Right atrium auricular region (tissue), 2 donors: ENCODE results near the gene NQO2. TPM values are rescaled to one million over a fixed set of nuclear protein-coding genes. Genes with fewer than 3 reads are reported as not detected.

Source experiments
- DNase-seq: peaks from one replicate; pipeline ENCODE4 v3.0.0-alpha.2; 2019; ENCODE audit warnings: low spot score
- H3K27ac ChIP-seq, 2 donors: fragments of 200-600 bp; sonication (generic); 1 replicate in 1 of 2; 2 replicates in 1 of 2; pipeline ENCODE4 v1.5.1; 2016 to 2019
- H3K27me3 ChIP-seq, 2 donors: fragments of 200-600 bp; sonication (generic); one replicate each; pipeline versions ENCODE4 v1.5.1 to v1.6.0; 2017 to 2019
- H3K36me3 ChIP-seq: fragments of 200-600 bp; sonication (generic); one replicate; pipeline ENCODE4 v1.5.1; 2016
- H3K4me1 ChIP-seq, 2 donors: fragments of 200-600 bp; sonication (generic); one replicate each; pipeline versions ENCODE4 v1.5.1 to v1.6.0; 2017 to 2019
- H3K4me3 ChIP-seq, 2 donors: fragments of 200-600 bp; sonication (generic); 1 replicate in 1 of 2; 2 replicates in 1 of 2; pipeline ENCODE4 v1.5.1; 2017 to 2019; ENCODE audit warnings: mild to moderate bottlenecking in 1 of 2, moderate library complexity in 1 of 2
- H3K9me3 ChIP-seq, 2 donors: fragments of 200-600 bp; sonication (generic); one replicate each; pipeline ENCODE4 v1.5.1; 2019
- total RNA-seq, 2 donors: library from RNA; depleted of rRNA; stranded (reverse); fragments of >200 nt; gene quantifications; one replicate each; pipeline ENCODE4 v1.1.0, GENCODE V29; 2016
- TF ChIP-seq, protein P1 (sequence below), 2 donors: fragments of 200-600 bp; sonication (generic); IDR thresholded peaks; one replicate each; pipeline ENCODE4 v1.5.1; 2019; ENCODE audit warnings: antibody characterized with exemption in 2 of 2

Gene NQO2
- total RNA-seq, 2 donors from 2014 or later, result 37.6 to 68.1 TPM

- H3K9me3 ChIP-seq, result peaks cover 0 to 17% of the 10 kb centered on the region in 2 donors
- no peak for DNase-seq
- H3K27ac ChIP-seq, result no peak overlapping the region
- H3K27me3 ChIP-seq, result no peaks in the 10 kb centered on the region
- no peak overlapping the region for H3K4me3 ChIP-seq
- no peaks in the 10 kb centered on the region for H3K4me1 ChIP-seq
- peaks cover 83% of the 10 kb centered on the region for H3K36me3 ChIP-seq
- TF ChIP-seq, protein P1, sequence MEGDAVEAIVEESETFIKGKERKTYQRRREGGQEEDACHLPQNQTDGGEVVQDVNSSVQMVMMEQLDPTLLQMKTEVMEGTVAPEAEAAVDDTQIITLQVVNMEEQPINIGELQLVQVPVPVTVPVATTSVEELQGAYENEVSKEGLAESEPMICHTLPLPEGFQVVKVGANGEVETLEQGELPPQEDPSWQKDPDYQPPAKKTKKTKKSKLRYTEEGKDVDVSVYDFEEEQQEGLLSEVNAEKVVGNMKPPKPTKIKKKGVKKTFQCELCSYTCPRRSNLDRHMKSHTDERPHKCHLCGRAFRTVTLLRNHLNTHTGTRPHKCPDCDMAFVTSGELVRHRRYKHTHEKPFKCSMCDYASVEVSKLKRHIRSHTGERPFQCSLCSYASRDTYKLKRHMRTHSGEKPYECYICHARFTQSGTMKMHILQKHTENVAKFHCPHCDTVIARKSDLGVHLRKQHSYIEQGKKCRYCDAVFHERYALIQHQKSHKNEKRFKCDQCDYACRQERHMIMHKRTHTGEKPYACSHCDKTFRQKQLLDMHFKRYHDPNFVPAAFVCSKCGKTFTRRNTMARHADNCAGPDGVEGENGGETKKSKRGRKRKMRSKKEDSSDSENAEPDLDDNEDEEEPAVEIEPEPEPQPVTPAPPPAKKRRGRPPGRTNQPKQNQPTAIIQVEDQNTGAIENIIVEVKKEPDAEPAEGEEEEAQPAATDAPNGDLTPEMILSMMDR (IDR thresholded peaks at IDR 0.05), result no peak
Observed at GRCh38 chr6:3009930-3010329, 10.2 kb downstream of the NQO2 start.

GRCh38 chr6:3011158-3011557 is 11.5 kb downstream of the NQO2 start:
- Histone ChIP-seq H3K36me3 (peaks cover 84% of the 10 kb centered on the region), H3K4me3 (no peak overlapping the region), H3K9me3 (peaks cover 0 to 17% of the 10 kb centered on the region in 2 donors), H3K27ac (no peak overlapping the region), H3K27me3 (no peaks in the 10 kb centered on the region), H3K4me1 (no peaks in the 10 kb centered on the region)
- TF ChIP-seq, protein P1 (IDR thresholded peaks at IDR 0.05), result no peak
- no peak for DNase-seq

- no peak for DNase-seq
Observed at GRCh38 chr6:3011592-3011991, 11.9 kb downstream of the NQO2 start.

GRCh38 chr6:3013486-3013885 is 13.8 kb downstream of the NQO2 start:
- H3K27me3 ChIP-seq, result no peaks in the 10 kb centered on the region
- peaks cover 87% of the 10 kb centered on the region for H3K36me3 ChIP-seq
- peaks cover 0 to 17% of the 10 kb centered on the region in 2 donors for H3K9me3 ChIP-seq
- TF ChIP-seq, protein P1 (IDR thresholded peaks at IDR 0.05), result no peak
- H3K27ac ChIP-seq, result no peak overlapping the region
- H3K4me1 ChIP-seq, result no peaks in the 10 kb centered on the region
- no peak overlapping the region for H3K4me3 ChIP-seq
- DNase-seq, result peak; percentile 57

More at GRCh38 chr6:3011592-3011991, 11.9 kb downstream of the NQO2 start:
- H3K9me3 ChIP-seq, result peaks cover 0 to 17% of the 10 kb centered on the region in 2 donors
- H3K27me3 ChIP-seq, result no peaks in the 10 kb centered on the region
- TF ChIP-seq, protein P1 (IDR thresholded peaks at IDR 0.05), result no peak
- H3K4me1 ChIP-seq, result no peaks in the 10 kb centered on the region
- H3K36me3 ChIP-seq, result peaks cover 82% of the 10 kb centered on the region
- no peak overlapping the region for H3K27ac ChIP-seq
- H3K4me3 ChIP-seq, result no peak overlapping the region

DNA sequence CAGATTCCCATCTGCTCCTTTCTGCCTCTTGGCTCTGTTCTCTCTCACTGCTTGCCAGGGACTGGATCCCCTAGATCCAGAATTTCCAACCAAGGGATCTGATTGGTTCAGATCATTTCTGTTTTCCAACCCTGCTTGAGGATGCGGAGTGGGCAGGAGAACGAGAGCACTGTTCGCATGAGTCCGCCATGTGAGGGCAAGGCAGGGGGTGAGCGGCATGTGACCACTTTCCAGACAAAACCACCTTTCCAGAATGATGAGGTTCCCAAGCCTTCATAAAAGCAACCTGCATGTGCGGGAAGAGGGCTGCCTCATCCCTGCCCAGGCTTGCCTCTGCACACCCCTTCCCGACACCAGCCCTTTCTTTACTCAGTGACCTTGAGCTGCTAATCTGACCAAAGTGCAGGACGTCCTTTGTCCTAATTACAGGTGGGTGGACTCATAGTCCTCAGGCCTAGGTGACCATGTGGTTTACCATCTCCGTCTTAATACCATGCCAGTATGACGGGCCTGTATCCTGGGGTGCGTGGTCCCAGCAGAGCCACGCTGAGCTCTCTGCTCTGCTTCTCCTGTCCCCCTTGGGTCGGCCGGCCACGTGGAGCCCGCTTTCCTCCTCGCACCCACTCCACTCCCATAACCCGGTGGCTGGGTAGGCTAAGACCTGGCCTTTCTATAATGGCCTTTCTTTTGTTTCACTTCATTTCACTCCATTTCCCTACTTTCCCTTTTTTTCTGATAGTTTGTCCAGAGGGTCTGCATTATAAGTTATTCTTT is 14.4 kb downstream of the NQO2 start:
- DNase-seq, result peak; percentile 38
- Histone ChIP-seq H3K9me3 (peaks cover 0 to 17% of the 10 kb centered on the region in 2 donors), H3K4me3 (no peak overlapping the region), H3K27me3 (no peaks in the 10 kb centered on the region), H3K4me1 (no peaks in the 10 kb centered on the region), H3K27ac (no peak overlapping the region), H3K36me3 (peaks cover 82% of the 10 kb centered on the region)
- TF ChIP-seq, protein P1 (IDR thresholded peaks at IDR 0.05), result no peak
